Activated CD4-positive, alpha-beta T cell treated with anti-CD3 and anti-CD28 coated beads, Interleukin-2, amount 50 U/mL, for 1 hour (primary cell): ENCODE measurements around the gene REG1B.

Experiments used
- DNase-seq: peaks from one replicate; pipeline ENCODE4 v3.0.0-alpha.2; 2020

Gene REG1B, protein sequence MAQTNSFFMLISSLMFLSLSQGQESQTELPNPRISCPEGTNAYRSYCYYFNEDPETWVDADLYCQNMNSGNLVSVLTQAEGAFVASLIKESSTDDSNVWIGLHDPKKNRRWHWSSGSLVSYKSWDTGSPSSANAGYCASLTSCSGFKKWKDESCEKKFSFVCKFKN

DNA sequence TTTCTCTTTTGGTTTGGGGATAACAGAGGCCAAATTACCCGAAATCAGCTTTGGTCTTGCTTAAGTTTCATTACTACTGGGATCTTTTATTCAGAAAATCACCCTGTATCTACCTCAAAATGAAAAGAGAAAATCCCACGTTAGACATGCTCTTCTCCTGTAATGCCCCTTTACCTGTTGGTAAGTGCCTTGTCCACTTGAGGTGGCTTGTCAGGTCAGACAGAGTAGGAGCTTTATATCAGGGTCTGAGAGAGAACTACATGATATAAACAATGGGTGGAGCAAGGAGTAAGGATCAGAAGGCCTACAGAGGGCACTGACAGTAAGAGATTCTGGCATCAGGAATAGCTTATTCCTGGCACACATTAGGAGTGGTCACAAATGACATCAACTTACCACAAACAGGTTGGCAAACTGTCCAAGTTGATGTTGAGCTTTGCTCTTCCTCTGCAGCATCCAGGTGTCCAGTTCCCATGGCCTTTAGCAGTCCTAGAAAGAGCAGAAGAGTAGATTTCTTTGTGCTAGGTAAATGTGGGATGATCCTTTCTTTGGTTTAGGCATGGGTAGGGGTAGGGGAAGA lies at the start of gene REG1B:
REG1B (minus strand) TSS at position 209 of the 580 bp plus-strand sequence. CDS start 381 bp downstream, outside the sequence.
- DNase-seq: no peak

- no peak for DNase-seq
Observed at GRCh38 chr2:79131687-79132086, 43.9 kb upstream of the REG1B start.

DNA sequence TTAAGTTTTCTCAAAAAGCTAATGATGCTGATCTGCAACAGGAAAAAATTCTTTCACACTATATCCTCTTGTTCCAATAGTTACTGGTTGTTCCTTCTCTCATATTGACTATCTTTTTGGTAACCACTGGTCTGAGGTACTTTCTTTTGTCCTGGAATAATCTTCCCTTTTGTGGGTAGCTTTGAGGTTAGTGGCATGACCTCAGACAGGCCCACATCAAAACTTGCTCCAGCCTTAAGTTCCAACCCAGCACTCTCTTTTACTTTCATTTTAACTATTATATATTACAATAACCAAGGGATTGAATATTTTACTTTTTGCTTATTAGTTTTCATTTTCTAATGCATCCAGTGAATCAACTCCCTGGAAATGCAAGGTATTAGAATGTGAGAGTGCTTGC lies 42.0 kb upstream of the REG1B start:
- DNase-seq: no peak

GRCh38 chr2:79129260-79129659 lies 41.5 kb upstream of the REG1B start:
- no peak for DNase-seq

- no peak for DNase-seq
Observed at GRCh38 chr2:79128406-79128805, 40.6 kb upstream of the REG1B start.

DNA sequence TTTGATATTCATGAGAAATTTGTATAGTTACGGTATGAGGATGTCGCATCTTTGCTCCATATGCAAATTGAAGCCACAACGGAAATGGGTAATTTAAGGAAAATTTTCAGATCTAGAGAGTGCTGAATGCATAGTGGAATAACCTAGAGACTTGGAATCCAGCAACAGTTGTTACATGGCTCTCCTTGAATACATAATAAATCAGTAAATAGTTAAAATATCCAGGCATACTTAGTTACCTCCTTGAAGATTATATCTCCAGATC lies 37.9 kb upstream of the REG1B start:
- DNase-seq: no peak

- DNase-seq: no peak
Observed at GRCh38 chr2:79124907-79125720, 37.3 kb upstream of the REG1B start.

DNA sequence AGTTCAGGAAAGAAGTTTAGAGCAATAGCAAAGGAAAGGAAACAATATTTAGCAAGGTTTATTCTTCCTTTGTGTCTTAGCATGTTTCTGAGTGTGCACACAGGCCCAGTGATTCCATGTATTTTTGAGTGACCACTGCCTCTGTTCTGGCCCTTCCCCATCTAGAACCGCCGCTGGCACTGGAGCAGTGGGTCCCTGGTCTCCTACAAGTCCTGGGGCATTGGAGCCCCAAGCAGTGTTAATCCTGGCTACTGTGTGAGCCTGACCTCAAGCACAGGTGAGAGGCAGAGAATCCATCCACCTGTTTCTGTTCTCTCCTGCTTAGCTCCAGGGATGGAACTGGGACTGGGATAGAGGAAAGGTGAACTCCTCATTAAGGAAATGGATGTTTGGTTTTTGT lies 34.9 kb upstream of the REG1B start:
- no peak for DNase-seq

- no peak for DNase-seq
Observed at GRCh38 chr2:79120194-79120713, 32.5 kb upstream of the REG1B start, which contains the start of gene REG1A. TSS of gene REG1A (plus strand) at chr2:79120488. CDS start at chr2:79120862, 374 bp downstream.

- no peak for DNase-seq
Observed at GRCh38 chr2:79116997-79117928, 29.5 kb upstream of the REG1B start.

DNA sequence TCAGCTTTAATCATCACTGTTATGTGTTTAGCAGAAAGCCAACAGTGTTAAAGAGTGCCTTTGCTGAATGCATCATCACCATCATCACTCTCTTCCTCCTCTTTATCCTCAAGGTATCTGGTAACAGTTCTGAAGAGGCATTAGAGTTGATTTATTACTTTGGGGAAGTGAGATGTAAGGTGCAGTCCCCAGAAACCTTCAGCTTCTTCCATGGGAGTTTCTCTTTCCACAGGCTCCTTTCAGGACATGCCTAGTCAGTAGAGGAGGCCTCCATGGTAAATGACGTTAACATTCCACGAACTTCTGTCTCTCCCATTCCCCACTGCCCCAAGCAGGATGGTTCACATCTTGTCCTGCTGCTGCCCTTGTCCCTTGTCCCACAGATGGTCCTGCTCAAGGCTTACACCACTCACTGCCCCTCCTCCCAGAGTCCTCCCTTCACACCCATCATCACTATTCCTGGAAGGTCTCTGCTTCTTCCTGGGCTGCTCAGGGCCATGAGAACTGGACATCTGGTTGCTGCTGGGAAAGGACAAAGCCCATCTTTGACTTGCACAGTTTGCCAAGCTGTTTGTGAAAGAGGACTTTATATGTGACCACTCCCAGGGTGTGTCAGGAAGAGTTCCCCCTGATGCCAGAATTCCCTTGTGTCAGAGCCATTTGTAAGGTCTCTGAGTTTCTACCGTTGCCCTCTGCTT lies 27.2 kb upstream of the REG1B start:
- no peak for DNase-seq

DNA sequence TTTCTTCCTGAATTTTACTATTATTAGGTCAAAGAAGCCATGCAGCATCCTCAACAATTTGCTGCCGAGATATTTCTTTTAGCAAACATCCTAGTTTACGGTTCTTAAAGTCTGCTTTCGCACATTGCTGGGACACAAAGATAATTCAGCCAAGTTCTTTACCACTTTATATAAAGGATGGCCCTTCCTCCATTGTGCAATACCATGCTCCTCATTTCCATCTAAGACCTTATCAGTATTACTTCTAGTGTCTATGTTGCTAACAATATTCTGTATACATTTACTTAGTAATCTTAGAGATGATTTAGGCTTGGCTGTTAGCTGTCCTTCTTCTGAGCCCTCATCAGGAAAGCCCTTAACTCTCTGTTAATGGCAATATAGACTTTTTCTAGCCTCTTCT lies 24.5 kb upstream of the REG1B start:
- no peak for DNase-seq

DNA sequence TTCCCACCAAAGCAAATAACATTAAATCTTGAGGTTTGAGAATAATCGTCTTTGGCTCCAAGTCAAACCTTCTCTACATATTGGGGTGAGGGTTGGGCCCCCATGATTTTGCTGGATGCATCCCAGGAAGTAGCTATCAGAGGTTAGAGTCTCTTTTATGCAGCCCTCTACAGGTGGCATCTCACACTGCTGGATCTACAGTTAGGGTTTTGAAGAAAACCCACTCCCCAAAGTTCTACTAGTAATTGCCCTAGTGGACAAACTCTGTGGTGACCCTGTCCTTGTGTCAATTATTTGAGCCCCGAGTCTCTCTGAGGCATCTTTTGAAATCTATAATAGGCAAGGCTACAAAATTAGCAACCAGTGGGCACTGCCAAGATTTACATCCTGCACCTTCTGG lies 17.5 kb upstream of the REG1B start:
- no peak for DNase-seq

DNA sequence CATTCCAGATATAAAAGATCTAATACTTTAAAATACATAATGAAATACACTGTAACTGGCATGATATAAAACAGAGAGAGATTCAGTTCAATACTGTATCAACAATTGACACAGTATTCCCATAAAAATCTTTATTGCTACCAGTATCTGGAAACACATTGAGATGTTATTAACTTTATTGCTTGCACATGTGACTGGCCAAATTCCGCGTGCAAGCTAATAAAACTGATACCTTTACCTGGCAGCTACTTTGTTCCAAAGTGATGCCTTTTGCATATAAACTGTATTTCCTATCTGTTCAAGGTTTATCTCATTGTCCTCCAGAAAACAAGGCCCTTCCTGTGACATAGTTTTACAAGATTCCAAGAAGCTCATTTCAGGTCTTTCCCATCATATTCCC lies 15.4 kb upstream of the REG1B start:
- DNase-seq: no peak

DNA sequence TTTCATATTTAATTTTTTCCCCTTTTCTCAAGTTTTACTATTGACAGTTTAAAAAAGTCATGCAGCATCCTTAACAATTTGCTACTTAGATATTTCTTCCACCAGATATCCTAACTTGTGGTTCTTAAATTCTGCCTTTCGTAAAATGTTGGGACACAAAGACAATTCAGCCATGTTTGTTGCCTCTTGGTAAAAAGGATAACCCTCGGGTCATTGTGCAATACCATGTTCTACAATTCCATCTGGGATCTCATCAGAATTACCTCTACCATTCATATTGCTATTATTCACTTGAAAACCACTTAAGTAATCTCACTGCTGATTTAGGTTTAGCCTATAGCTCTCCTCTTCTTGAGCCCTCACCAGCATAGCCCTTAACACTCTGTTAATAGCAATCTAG lies 13.2 kb upstream of the REG1B start:
- DNase-seq: no peak

GRCh38 chr2:79100285-79100684 lies 12.5 kb upstream of the REG1B start:
- DNase-seq: no peak

GRCh38 chr2:79099140-79099686 lies 11.4 kb upstream of the REG1B start:
- no peak for DNase-seq

GRCh38 chr2:79097843-79098242 lies 10.1 kb upstream of the REG1B start:
- DNase-seq: no peak

DNA sequence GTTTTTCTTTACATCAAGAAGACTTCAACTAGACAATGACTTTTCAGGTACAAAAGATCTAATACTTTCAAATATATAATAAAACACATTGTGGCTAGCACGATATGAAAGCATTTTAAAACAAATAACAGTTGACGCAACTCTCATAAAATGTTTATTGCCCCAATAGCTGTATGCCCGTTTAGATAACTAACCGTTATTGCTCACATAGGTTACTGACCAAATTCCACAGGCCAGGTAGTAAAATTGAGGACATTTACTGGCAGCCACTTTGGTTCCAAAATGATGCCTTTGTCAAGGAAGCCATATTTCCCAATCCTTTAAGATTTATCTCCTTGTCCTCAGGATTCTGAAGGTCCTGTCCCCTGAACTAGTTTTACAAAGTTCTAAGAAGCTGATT lies 2.9 kb upstream of the REG1B start:
- no peak for DNase-seq

DNA sequence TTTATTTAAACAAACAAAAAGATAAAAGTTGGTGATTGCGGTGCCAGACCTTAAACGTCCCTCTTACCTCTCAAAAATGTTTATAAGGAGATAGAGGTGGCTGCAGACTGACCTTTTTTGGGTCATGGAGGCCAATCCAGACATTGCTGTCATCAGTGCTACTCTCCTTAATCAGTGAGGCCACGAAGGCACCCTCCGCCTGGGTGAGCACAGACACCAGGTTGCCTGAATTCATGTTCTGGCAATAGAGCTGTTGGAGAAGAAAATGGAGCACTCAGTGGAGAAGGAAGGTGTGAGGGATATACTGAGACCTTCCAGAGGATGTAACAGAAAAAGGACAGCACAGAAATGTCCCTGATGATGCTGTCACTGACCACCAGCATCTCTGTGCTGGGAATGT lies 1.5 kb downstream of the REG1B start:
- DNase-seq: no peak

GRCh38 chr2:79085382-79085781 lies 2.4 kb downstream of the REG1B start:
- no peak for DNase-seq

GRCh38 chr2:79084495-79085135 lies 3.2 kb downstream of the REG1B start:
- no peak for DNase-seq
